ENCODE results near the gene ANLN.
"Not testable (repeated sequence)": the region's sequence is repeated elsewhere in the genome, so short reads cannot be mapped to it uniquely, and the experiment has no call there.

The ANLN gene

DNA sequence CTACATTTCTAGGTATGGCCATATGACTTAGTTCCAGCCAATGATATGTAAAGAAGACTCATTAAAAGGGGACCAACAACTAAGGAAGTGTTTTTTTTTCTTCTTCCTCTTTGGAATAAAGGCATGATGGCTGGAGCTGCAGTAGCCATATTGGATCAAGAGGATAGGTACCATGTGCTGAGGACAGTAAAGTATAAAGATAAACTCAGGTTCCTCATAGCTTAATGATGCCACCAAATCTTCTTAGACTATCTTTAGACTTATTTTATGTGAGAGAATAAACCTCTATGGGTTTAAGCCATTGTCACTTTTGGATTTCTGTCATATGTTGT lies 85.3 kb downstream of the ANLN start:
- TF ChIP-seq MYC (IDR thresholded peaks at IDR 0.05; ENCODE audit: low read depth, low read length) (no peak), POLR2A (IDR thresholded peaks at IDR 0.05; ENCODE audit: extremely low read depth, insufficient read length) (no peak)
- TF ChIP-seq, protein P1, sequence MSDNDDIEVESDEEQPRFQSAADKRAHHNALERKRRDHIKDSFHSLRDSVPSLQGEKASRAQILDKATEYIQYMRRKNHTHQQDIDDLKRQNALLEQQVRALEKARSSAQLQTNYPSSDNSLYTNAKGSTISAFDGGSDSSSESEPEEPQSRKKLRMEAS (IDR thresholded peaks at IDR 0.05; ENCODE audit: low read depth, low read length) = no peak
- TF ChIP-seq, protein P2, sequence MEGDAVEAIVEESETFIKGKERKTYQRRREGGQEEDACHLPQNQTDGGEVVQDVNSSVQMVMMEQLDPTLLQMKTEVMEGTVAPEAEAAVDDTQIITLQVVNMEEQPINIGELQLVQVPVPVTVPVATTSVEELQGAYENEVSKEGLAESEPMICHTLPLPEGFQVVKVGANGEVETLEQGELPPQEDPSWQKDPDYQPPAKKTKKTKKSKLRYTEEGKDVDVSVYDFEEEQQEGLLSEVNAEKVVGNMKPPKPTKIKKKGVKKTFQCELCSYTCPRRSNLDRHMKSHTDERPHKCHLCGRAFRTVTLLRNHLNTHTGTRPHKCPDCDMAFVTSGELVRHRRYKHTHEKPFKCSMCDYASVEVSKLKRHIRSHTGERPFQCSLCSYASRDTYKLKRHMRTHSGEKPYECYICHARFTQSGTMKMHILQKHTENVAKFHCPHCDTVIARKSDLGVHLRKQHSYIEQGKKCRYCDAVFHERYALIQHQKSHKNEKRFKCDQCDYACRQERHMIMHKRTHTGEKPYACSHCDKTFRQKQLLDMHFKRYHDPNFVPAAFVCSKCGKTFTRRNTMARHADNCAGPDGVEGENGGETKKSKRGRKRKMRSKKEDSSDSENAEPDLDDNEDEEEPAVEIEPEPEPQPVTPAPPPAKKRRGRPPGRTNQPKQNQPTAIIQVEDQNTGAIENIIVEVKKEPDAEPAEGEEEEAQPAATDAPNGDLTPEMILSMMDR (IDR thresholded peaks at IDR 0.05; ENCODE audit: low read depth, low read length) = no peak
- no peak for DNase-seq (ENCODE audit: low read depth)
- no peak overlapping the region for H3K4me3 ChIP-seq (ENCODE audit: low read depth, low read length)

GRCh38 chr7:36475381-36475780 lies 85.7 kb downstream of the ANLN start:
- peak; percentile 28 for DNase-seq (ENCODE audit: low read depth)
- no peak overlapping the region for H3K4me3 ChIP-seq (ENCODE audit: low read depth, low read length)
- TF ChIP-seq POLR2A (IDR thresholded peaks at IDR 0.05; ENCODE audit: extremely low read depth, insufficient read length) (no peak), MYC (IDR thresholded peaks at IDR 0.05; ENCODE audit: low read depth, low read length) (no peak)
- TF ChIP-seq, protein P2 (IDR thresholded peaks at IDR 0.05; ENCODE audit: low read depth, low read length) = no peak
- TF ChIP-seq, protein P1 (IDR thresholded peaks at IDR 0.05; ENCODE audit: low read depth, low read length) = no peak

- TF ChIP-seq MYC (IDR thresholded peaks at IDR 0.05; ENCODE audit: low read depth, low read length) (no peak), POLR2A (IDR thresholded peaks at IDR 0.05; ENCODE audit: extremely low read depth, insufficient read length) (no peak)
- TF ChIP-seq, protein P2 (IDR thresholded peaks at IDR 0.05; ENCODE audit: low read depth, low read length) = no peak
- TF ChIP-seq, protein P1 (IDR thresholded peaks at IDR 0.05; ENCODE audit: low read depth, low read length) = no peak
- DNase-seq (ENCODE audit: low read depth) = no peak
- H3K4me3 ChIP-seq (ENCODE audit: low read depth, low read length) = no peak overlapping the region
Observed at GRCh38 chr7:36478745-36479144, 89.1 kb downstream of the ANLN start.

DNA sequence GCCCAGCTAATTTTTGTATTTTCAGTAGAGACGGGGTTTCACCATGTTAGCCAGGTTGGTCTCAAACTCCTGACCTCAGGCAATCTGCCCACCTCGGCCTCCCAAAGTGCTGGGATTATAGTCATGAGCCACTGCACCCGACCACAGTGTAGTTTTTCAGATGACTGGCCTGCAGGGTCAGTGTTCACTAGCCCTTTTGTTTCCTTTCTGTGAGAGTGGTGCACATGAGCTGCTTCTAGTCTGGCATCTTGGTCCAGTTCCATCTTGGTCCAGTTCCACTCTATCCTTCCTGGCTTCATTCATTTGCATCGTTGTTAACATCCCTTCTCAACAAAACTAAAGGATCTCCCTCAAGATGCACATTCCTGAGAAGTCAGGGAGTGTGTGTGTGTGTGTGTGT lies 94.2 kb downstream of the ANLN start:
- H3K4me3 ChIP-seq (ENCODE audit: low read depth, low read length); DNase-seq (ENCODE audit: low read depth): not testable (repeated sequence)

DNA sequence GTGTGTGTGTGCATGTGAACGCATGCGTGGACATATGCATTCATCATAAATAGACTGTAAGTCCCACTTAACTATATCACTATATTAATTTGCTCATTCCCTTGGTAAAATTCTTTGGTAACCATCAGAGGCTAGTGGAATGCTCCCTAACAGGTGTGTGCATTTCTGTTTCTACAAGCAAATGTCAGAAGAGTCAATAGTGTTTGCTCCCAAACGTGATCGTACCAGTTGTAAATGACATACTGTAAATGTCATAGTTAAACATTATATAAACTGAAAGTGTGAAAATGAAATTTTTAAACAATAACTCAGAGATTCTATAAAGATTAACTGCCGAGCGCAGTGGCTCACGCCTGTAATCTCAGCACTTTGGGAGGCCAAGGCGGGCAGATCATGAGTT lies 94.6 kb downstream of the ANLN start:
- TF ChIP-seq, protein P1 (IDR thresholded peaks at IDR 0.05; ENCODE audit: low read depth, low read length) = no peak
- TF ChIP-seq, protein P2 (IDR thresholded peaks at IDR 0.05; ENCODE audit: low read depth, low read length) = no peak
- no peak for DNase-seq (ENCODE audit: low read depth)

DNA sequence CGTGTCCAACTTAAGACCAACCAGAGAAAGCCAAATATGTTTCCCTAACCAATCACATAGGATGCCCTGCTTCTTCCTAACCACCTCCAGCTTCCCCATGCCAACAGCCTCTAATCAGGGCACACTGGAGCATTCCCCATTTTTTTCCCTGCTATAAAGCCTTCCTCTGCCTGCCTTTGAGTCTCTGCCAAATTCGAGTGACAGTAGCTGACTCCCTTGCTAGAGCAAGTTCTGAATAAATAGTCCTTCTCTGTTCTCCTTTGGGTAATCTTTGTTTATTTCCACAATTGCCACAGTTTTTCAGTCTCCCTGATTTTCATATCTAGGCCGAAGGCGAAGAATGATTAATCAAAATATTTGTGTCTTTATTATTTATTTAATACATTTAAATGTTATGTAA lies 96.7 kb downstream of the ANLN start:
- DNase-seq (ENCODE audit: low read depth) = no peak
- TF ChIP-seq MYC (IDR thresholded peaks at IDR 0.05; ENCODE audit: low read depth, low read length) (no peak), POLR2A (IDR thresholded peaks at IDR 0.05; ENCODE audit: extremely low read depth, insufficient read length) (no peak)
- TF ChIP-seq, protein P1 (IDR thresholded peaks at IDR 0.05; ENCODE audit: low read depth, low read length) = no peak
- TF ChIP-seq, protein P2 (IDR thresholded peaks at IDR 0.05; ENCODE audit: low read depth, low read length) = no peak
- no peak overlapping the region for H3K4me3 ChIP-seq (ENCODE audit: low read depth, low read length)

More for the DNA sequence above, 94.6 kb downstream of the ANLN start:
- H3K4me3 ChIP-seq (ENCODE audit: low read depth, low read length) = no peak overlapping the region

Measured in NB4 (cell line).